Right lobe of liver (tissue), 4 donors: ENCODE measurements around the gene SNRNP200.

Experiments used
- CTCF ChIP-seq, 4 donors: fragments of 200-600 bp in 3 of 4; fragments of 450-650 bp in 1 of 4; IDR thresholded peaks; one replicate each; pipeline versions ENCODE4 v1.5.1 to v1.8.0; 2016 to 2022; ENCODE audit warnings: antibody characterized with exemption in 4 of 4, mild to moderate bottlenecking in 2 of 4
- POLR2A ChIP-seq: fragments of 450-650 bp; IDR thresholded peaks from one replicate; pipeline ENCODE4 v1.6.1; 2017; ENCODE audit warnings: antibody characterized with exemption, mild to moderate bottlenecking
- donor health status: DM: no; HTN: no; CAD: no.
- donor health status: DM: no; HTN: no; CAD: no.
- donor health status: DM: no; HTN: yes; CAD: no.

DNA sequence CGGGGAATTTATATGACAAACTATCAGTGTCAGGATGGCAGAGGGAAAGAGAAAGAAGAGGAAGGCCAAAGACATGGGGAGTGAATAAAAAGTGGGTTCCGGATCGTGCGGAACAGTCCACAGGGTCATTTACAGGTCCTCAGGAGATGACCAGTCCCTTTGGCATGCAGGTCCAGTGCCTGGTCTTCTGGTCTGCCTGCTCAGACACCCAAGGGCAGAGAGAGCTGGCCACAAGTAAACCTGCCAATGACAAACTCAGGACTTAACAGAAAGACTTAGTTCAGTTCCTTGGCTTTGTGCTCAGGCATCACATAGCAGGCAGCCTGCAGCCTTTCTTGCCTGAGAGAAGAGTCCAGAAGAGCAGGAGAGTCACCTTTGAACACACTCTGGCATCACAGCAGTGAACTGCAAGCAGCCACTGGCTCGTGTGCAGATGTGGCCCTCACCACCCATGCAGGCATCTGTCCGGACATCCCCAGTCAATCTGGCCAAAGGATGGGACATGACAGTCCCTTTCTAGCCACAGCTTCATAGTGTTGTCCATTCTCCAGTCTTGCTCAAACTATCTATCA lies 53.5 kb downstream of the SNRNP200 start:
- no peak for TF ChIP-seq CTCF (IDR thresholded peaks at IDR 0.05)
- TF ChIP-seq POLR2A, result no peak
